ENCODE data around the gene CYP2A6.
"Not testable (repeated sequence)": the region's sequence is repeated elsewhere in the genome, so short reads cannot be mapped to it uniquely, and the experiment has no call there.

The CYP2A6 gene

DNA sequence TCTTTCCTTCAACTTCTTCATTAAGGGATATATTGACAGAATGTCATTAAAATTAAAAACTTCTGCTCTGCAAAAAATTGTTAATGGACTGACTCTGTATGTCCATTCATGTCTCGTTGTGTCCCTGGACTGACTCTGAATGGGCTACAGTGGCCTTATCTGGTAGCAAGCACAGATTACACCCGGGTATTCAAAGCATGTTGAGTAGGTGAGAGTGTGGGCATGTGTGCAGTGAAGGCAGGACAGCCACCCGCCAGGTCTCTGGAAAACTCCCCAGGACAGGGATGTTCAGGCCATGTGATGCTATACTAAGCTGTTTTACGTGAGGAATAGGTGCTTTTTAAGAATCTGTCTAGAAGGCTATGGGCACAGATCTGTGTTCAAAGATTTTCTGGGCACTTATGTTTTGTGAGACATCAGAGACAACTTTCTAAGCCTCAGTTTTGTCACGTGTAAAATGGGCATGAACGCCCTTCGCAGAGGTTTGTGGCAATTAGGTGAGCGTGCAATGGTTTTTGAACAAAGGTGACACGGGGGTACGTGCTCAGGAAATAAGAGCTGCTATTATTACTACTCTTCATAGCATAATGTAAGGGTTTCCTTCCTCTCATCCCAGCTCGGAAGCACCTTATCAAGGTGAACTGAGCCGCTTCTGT, 7.1 kb downstream of the CYP2A6 start:
- not testable (repeated sequence) for DNase-seq

DNA sequence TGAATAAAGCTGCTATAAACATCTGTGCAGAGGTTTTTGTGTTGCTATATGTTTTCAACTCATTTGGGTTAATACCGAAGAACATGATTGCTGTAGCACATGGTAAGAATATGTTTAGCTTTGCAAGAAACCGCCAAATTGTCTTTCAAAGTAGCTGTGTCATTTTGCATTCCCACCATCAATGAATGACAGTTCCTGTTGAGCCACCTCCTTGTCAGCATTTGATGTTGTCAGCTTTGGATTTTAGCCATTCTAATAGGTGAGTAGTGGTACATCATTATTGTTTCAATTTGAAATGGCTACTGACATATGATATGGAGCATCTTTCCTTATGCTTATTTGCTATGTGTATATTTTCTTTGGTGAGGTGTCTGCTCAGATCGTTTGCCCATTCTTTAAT, 8.2 kb downstream of the CYP2A6 start:
- not testable (repeated sequence) for DNase-seq

DNA sequence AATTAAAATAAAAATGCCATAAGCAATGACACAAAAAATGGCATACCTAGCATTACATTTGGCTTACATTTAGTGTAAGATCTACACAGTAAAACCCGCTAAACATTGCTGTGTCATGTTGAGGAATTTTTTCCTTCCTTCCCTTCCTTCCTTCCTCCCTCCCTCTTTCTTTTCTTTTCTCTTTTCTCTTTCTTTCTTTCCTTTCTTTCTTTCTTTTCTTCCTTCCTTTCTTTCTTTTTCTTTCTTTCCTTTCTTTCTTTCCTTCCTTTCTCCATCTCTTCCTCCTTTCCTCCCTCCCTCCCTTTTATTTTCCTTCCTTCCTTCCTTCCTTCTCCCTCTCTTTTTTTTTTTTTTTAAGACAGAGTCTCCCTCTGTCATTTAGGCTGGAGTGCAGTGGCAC, 11.8 kb downstream of the CYP2A6 start:
- DNase-seq: not testable (repeated sequence)

DNA sequence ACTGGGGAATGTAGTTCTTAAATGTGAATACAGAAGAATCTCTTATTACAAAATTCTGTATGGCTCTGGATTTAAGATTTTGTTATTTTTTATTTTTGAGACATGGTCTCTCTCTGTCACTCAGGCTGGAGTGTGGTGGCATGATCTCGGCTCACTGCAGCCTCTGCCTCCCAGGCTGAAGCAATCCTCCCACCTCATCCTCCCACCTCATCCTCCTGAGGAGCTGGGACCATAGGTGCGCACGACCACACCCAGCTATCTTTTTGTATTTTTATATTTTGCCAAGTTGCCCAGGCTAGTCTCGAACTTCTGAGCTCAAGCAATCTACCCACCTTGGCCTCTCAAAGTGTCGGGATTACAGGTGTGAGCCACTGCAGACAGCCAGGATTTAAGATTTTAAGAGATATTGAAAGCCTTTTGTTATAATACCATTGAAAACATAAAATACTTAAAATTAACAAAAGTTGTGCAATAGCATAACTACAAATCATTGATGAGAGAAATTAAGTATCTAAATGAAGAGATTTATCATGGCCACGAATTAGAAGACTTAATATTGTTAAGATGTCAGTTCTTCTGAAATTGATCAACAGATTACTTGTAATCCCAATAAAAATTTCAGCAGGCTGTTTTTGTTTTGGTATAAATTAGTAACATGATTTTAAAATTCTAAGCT, 13.4 kb downstream of the CYP2A6 start:
- DNase-seq: no peak

DNA sequence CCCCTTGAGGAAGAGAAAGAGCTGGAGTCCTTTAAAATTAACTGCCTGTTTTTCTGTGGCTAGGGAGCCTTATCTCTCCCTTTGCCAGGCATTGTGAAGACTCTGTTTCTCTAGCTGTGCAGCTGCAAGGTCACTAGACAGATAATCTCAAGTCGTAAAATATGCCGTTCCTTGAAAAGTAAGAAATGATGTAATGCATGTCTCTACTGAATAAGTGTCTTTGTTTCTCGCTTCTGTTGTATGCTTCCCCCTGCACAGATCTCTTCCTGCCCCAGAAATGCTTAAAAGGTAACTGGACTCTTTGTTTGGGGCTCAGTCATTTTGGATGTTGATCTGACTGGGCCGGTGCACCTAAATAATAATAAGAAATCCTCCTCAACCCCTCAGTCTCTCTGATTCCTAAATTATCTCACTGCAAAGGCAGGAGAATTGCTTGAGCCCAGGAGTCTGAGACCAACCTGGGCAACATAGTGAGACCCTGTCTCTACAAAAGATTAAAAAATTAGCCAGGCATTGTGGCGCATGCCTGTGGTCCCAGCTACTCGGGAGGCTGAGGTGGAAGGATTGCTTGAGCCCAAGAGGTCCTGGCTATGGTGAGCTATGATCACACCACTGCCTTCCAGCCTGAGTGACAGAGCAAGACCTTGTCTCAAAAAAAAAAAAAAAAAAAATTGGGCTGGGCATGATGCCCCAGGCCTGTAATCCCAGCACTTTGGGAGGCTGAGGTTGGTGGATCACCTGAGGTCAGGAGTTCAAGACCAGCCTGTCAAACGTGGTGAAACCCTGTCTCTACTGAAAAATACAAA, 16.3 kb downstream of the CYP2A6 start:
- not testable (repeated sequence) for DNase-seq

DNA sequence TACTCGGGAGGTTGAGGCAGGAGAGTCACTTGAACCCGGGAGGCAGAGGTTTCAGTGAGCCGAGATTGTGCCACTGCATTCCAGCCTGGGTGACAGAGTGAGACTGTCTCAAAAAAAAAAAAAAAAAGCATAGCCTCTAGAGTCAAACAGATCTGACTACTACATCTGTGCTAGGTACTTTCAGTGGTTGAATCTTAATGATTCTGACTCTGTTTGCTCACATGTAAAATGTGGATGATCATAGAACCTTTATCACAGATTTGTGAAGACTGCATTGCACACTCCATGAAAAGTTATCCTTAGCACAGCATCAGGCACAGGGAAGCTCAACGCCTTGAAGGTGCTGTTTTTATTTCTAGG, 17.8 kb downstream of the CYP2A6 start:
- DNase-seq: not testable (repeated sequence)

DNA sequence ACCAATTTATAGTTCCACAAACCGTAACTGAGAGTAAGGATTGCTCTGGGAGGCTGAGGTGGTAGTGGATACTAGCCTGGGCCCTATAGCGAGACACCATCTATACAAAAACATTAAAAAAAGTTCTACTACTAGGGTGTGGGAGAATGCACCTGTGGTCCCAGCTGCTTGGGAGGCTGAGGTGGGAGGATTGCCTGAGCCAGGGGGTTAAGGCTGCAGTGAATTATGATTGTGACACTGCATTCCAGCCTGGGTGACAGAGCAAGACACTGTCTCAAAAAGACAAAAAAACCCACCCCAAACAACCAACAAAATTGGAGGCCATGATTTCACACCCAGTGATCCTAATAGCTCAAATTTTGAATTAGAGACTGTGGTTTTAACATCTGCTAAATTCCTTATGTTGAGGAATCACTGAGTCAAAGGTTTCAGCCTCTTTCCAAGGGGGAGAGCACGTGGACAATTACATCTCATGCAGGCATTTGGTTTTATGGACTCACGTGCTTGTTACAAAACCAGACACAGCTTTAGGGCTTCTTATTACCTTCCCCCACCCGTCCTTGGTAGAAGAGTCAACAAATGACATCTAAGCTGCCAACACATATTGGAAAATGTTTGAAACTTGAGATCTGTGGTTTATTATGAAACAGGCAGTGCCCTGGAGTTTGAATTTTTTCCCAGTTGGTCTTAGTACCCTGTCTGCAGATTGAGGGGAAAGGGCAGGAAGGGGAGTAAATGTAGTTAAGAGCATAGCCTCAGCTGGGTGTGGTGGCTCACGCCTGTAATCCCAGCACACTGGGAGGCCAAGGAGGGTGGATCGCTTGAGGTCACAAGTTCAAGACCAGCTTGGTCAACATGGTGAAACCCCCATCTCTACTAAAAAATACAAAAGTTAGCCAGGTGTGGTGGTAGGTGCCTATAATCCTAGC, 18.5 kb downstream of the CYP2A6 start:
- peak; percentile 64 for DNase-seq

DNA sequence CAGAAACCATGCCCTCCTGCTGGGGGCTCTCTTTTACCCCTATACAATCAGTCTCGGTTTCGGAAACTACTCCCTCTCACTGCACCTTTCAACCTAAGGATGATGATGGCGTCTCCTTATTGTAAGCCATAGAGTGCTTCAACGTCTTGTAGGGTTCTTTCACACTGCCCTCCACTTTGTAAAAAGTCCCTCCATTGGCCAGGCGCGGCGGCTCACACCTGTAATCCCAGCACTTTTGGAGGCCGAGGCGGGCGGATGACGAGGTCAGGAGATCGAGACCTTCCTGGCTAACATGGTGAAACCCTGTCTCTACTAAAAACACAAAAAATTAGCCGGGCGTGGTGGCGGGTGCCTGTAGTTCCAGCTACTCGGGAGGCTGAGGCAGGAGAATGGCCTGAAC, 19.5 kb downstream of the CYP2A6 start:
- DNase-seq: not testable (repeated sequence)

DNA sequence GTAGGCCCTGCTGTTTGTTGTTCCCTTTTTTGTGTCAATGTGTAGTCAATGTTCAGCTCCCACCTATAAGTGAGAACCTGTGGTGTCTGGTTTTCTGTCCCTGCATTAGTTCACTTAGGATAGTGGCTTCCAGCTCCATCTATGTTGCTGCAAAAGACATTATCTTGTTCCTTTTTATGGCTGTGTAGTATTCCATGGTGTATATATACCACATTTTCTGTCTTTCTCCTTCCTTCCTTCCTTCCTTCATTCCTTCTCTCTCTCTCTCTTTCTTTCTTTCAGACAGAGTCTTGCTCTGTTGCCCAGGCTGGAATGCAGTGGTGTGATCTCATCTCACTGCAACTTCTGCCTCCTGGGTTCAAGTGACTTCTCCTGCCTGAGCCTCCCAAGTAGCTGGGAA, 21.0 kb downstream of the CYP2A6 start:
- no peak for DNase-seq

DNA sequence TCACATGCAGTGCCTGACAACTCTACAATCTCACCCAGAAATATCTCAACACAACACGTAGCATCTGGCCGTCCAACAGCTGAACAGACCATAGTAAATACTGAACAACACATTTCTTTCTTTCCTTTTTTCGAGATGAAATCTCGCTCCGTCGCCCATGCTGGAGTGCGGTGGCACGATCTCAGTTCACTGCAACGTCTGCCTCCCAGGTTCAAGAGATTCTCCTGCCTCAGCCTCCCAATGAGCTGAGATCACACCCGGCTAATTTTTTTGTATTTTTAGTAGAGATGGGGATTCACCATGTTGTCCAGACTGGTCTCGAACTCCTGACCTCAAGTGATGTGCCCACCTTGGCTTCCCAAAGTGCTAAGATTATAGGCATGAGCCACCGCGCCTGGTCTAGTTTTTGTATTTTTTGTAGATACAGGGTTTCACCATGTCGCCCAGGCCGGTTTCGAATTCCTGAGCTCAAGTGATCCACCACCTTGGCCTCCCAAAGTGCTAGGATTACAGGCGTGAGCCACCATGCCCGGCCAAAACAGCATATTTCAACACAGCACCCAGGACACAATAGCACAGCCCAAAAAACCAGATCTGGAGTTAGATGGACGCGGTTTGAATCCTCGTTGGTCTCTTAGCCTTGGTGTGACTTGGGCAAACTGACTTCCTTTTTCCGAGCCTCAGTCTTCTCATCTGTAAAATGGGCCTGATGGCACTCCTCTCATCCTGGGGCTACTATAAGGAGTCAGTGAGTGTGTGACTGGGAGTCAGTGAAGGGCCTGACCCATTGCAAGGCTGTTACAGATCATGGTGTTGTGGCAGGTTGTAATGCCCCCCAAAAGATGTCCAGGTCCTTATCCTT, 22.6 kb downstream of the CYP2A6 start:
- no peak for DNase-seq

DNA sequence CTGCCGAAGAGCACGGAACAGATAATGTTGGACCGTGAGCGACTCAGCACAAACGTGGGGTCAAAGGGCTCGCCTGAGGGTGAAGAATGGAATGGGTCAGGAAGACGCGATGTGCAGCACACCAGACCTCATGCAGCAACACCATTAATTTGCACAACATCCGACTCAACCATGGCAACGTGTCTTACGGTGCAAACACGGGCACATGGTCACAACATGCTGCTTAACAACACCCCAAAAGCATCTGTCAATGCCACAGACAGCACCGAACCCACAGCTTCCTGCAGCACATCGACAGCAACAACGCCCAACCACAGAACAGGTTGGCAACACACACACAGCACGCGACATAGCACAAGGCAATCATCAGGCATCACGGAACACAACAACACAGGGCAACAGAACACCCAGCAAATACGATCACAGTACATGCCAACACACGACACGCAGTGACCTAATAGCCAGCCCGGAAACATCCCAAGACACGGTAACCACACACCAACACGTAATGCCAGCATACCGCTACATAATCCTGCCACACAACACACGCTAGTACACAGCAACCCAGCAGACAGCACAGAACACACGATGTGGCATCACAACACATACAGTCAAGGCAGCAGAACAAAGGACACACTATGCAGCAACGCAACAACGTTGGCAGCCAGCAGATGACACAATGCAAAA, 23.4 kb downstream of the CYP2A6 start:
- DNase-seq: not testable (repeated sequence)

DNA sequence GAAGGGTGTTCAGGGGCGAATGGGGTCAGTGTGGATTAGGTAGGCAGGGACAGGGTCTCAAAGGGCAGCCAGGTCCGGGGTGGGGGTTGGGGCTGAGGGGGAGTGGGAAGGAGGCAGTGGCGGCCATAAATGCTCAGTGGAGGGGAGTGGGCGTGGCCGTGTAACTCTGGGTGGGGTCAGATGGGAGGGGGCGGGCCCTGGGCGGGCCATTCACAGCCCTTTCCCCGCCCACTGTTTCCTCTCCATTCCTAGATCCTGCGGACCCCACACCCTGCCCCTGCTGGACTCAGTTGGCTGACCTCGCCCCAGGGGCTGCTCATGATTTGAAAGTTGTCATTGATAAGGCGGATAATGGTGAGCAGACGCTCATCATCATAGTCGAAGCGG, 23.9 kb downstream of the CYP2A6 start:
- DNase-seq: not testable (repeated sequence)

DNA sequence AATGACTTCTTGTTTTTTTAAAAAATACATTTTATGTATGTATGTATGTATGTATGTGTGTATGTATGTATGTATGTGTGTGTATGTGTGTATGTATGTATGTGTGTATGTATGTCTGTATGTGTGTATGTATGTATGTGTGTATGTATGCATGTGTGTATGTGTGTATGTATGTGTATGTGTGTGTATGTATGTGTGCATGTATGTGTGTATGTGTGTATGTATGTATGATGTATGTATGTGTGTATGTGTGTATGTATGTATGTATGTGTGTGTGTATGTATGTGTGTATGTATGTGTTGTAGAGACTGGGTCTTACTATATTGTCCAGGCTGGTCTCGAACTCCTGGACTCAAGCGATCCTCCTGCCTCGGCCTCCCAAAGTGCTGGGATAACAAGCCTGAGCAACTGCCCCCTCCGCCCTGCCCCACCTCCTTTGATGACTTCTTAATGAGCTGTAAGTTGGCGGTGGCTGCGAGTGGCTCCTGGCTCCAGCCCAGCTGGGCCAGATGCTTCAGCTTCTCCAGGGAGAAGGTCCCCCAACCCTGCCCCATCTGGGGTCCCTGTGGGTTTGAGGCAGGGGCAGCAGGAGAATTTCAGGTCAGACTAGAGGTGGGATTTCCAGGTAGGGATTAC, 24.7 kb downstream of the CYP2A6 start:
- not testable (repeated sequence) for DNase-seq

DNA sequence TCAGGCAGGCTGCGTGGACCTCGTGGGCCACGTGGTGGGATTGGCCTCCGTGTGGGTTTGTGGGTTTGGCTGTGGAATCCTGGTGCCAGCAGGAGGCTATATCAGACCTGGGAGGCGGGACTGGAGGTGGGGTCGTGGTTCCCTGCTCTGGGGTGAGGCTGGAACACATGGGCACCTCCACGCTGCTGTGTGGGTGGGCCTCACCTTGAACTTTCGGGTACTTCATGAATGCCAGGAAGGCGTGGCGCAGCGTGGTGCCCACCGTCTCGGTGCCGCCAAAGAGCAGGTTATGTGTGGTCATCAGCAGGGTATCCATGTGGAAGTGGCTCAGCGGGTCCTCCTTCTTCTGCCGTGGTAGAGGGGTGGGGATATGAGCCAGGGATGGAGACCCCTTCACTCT, 25.3 kb downstream of the CYP2A6 start:
- not testable (repeated sequence) for DNase-seq

DNA sequence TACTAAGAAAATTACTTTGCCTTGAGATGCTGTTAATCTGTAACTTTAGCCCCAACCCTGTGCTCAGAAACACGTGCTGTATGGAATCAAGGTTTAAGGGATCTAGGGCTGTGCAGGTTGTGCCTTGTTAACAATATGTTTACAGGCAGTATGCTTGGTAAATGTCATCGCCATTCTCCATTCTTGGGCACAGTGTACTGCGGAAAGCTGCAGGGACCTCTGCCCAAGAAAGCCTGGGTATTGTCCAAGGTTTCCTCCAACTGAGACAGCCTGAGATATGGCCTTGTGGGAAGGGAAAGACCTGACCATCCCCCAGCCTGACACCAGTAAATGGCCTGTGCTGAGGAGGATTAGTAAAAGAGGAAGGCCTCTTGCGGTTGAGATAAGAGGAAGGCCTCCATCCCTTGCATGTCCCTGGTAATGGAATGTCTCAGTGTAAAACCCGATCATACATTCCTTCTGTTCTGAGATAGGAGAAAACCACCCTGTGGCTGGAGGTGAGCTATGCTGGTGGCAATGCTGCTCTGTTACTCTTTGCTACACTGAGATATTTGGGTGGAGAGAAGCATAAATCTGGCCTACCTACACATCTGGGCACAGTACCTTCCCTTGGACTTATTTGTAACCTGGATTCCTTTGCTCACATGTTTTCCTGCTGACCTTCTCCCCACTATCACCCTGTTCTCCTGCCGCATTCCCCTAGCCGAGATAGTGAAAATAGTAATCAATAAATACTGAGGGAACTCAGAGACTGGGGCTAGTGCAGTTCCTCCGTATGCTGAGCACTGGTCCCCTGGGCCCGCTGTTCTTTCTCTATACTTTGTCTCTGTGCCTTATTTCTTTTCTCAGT, 27.3 kb downstream of the CYP2A6 start:
- not testable (repeated sequence) for DNase-seq

DNA sequence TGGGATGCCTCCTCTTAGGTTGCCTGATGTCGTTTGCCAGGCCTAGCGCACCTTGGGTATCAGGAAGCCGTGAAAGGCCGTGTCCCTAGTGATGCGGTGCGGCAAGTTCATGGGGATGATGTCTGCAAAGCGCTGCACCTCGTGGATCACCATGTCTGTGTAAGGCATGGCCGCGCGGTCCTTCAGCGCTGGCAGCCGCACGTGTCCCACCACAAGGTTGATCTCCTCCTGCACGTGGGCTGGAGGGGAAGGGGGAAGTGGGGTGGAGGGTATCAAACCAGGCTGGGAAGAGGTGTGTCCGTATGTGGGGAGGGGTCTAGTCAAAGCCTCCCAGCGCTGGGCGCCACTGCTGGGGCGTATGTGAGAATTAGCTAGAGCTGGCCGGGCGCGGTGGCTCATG, 28.1 kb downstream of the CYP2A6 start:
- DNase-seq: no peak

DNA sequence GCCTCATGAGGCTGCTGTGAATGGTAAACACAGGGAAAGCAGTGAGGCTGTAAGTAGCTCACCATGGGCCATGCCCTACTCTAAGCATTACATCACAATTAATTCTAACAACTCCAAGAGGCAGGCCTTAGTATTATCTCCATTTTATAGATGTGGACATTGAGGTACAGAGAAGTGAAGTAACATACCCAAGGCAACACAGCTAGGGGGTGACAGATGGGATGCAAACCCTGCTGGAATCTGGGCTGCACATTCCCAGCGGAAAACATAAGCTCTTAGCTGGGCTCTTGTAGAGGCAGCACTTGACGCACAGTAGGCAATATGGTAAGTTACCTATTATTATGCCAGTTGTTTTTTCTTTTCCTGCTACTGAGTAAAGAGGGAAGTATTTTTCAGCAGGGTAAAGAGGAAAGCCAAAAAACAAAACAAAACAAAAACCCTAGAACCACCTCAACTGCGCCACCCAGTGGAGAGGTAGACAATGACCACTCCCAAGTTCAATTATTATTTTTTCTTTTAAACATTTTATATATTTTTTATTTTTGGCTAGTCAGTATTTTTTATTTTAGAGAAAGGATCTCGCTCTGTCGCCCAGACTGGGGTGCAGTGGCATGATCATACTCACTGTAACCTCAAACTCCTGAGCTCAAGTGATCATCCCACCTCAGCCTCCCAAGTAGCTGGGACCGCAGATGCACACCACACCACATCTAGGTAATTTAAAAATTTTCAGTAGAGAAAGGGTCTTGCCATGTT, 30.6 kb downstream of the CYP2A6 start:
- not testable (repeated sequence) for DNase-seq

DNA sequence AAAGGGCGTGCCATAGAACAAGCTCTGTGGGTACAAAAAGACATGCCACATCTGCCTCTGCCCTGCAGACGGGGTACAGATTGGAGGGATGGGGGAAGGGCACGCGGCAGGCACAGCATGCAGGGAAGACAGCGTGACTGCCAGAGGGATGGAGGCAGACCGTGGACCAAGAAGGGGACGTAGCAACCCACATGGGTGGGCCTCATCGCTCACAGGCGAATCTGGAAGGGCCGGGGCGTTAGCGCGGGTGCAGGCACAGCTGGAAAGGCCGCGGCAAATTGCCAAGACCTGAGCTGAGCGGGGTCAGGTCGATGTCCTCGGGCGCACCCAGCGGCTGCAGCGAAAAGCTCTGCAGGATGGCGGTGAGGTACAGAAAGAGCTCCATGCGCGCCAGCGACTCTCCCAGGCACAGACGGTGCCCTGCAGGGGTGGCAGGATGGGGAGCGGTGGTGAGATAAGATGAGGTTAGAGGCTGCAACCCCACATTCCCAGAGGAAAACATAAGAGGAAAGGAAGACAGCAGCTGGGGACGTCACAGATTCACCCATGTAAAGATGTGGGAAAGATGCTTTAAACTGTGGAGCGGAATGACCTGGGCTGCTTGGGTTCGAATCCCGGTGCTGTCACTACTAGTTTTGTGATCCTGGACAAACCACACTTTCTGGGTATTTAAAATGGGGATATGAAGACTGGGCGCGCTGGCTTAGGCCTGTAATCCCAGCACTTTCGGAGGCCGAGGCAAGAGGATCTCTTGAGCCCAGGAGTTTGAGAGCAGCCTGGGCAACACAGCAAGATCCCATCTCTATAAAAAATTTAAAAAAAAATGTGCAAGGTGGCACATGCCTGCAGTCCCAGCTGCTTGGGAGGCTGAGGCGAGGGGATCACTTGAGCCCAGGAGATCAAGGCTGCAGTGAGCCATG, 31.5 kb downstream of the CYP2A6 start:
- not testable (repeated sequence) for DNase-seq

Data from T1000 (cell line).